GM18499 (cell line): ENCODE data around the gene RAB7B.
"Not testable (repeated sequence)": the region's sequence is repeated elsewhere in the genome, so short reads cannot be mapped to it uniquely, and the experiment has no call there.

ENCODE experiments used
- ATAC-seq: cut with Tn5 transposase; IDR thresholded peaks from one replicate; pipeline ENCODE4 v1.9.1; 2021; ENCODE audit warnings: moderate number of reproducible peaks; ENCODE audit not compliant: insufficient read depth, unreplicated experiment

RAB7B gene

DNA sequence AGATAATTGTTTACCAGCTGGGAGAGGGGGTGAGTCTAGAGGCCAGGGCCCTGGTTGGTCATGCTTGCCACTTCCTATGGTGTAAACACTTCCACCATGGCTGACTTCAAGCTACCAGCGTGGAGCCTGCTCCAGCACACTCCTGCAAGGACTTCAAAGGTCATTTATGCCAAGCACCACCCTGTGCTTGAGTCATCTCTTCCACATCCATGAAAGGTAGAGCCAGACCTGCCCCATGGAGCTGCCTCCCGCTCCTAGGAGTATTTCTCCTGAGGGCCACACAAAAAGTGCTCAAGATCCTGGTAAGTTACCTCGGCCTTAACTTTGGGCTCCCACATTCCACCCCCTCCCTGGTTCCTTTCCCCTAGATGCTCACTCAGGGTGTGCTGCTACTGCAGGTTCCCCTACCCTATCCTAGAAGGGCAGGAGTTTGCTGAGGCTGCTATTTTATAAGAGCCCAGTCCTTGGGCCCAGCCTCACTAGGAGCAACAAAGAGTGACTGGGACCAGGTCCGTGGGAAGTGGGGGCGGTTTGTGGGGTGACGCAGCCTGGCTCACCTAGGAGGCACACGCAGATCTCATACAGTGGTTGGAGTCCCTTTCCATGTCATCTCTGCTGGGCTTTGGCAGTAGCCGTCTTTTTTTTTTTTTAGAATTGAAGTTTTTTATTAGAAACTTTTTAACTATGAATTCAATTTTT lies 2.4 kb downstream of the RAB7B start:
- no peak for ATAC-seq

DNA sequence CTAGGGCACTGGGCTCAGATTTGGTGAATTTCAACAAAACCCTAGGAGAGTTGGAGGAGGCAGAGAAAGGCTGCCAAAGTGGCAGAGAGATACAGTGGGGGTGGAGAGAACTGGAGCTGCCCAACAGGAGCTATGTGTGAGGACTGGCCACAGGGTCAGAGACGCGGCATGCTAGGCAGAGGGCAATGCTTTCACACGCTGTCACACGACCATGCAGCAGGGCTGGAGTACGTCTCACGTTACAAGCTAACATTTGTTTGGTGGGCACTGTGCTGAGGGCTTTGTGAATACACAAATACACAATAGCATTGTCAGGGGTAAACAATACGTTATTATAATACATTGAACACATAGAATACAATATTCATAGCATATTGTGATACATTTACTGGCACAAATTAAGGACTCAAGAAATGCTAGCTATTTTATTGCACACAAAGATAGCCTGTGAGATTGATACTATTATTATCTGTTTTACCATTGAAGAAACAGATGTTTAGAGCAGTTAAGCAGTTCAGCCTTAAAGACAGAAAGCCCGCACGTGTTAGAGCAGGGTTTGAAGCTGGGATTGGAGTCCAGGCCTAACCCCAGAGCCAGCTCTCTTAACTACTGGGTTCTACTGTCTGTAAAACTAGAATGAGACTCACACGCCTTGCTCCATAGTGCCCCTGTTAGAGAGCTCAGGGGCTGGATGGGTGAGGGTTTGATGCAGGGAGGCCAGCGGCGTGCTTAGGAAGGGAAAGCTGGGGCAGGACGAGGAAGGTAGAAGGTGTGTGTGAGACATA lies 4.5 kb downstream of the RAB7B start:
- ATAC-seq, result no peak

DNA sequence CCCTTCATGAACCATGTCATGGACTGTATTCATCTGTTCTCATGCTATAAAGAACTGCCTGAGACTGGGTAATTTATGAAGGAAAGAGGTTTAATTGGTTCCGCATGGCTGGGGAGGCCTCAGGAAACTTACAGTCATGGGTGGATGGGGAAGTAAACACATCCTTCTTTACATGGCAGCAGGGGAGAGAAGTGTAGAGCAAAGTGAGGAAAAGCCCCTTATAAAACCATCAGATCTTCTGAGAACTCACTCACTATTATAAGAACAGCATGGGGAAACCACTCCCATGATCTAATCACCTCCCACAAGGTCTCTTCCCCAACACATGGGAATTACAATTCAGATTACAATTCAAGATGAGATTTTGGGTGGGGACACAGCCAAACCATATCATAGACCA lies 6.6 kb downstream of the RAB7B start:
- ATAC-seq, result not testable (repeated sequence)

DNA sequence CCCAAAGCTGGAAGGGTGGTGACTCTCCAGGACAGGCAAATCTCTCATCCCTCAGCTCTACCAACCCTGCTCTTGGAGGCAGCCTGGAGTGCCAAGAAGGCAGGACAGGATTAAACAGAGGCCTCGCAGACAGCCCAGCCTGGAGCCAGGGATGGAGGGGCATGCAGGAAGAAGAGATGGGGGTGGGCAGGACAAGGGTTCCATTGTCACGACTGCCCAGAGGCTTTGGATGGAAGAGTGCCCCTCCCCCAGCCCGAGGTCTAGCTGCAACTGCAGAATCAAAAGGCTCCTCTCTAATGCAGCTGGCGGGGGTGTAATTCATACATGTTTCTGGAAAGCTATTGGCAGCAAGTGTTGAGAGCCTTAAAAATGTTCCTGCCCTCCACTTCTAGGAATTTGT lies 8.8 kb downstream of the RAB7B start:
- no peak for ATAC-seq

DNA sequence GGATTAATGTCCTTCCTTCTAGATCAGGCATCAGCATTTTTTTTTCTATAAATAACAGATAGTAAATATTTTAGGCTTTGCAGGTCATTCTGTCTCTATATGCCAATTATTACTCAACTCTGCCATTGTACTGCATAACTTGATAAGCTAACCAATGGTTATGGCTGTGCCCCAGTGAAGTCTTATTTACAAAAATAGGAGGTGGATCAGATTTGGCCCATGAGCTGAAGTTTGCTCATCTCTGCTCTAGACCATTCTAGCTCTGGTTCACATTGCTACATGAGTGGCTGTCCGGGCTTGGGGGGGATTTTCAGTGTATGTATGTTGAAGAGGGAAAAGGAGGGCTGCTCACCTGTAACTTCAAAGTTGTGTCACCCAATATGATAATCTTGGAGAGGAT lies 10.1 kb downstream of the RAB7B start:
- ATAC-seq, result no peak

DNA sequence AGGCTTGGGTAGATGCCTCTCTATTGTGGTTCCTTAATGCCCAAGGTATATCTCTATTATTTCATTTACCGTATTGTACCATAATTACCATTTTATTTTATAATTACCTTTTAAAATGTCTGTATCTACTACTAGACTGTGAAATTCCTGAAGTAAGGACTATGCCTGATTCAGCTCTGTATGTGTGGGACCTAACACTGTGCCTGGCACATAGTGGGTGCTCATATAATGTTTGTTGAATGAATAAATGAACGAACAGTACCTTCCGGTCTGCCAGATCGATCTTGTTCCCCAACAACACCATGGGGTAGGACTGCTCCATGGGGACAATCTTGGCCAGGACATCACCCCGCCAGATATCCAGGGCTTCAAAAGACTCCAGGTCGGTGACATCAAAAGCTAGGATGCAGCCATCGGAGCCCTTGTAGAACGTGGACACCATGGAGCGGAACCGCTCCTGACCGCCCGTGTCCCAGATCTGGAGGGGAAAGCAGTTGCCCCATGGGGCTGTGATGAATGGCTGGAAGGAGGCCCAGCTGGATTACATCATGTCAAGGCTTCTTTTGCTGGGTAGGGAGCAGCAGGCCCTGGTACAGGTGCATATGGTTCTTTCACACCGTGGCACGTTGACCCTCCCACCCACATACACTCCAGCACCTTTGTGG lies 10.8 kb downstream of the RAB7B start:
- ATAC-seq, result no peak

DNA sequence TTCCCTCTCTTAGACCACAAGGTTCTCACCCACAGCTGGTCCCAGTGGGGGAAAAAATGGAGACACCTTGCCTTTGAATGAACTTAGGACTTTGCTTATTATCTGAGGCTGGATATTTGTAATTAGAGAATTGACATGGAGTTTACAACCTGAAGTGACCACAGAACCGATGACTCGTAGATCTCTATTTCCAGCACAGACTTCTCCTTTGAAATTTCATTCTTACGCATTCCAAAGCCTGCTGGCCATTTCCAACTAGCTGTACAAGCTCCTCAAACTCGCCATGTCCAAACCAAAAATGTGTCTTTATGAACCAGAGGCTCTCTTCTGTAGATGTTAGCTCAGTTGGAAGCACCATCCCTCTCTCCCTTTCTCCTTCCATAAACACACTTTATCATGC lies 12.0 kb downstream of the RAB7B start:
- ATAC-seq, result no peak

DNA sequence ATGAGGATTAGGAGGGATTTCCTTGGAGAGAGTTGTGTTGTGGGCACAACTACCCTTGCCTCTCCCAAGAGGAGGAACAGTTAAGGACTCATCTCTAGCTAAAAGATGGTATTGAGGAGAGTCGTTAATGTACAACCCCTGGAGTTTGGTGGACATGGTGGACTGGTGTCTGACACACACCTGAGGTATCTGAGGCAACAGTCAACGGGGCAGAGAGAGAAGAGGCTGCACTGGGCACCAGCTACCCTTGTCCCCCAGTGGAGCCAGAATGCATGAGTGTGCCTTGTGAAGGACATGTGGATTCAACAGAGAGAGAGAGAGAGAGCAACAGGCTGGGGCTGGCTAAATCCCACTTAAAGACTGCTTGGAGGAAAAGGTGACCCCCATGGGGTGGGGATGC lies 13.0 kb downstream of the RAB7B start:
- ATAC-seq, result no peak

DNA sequence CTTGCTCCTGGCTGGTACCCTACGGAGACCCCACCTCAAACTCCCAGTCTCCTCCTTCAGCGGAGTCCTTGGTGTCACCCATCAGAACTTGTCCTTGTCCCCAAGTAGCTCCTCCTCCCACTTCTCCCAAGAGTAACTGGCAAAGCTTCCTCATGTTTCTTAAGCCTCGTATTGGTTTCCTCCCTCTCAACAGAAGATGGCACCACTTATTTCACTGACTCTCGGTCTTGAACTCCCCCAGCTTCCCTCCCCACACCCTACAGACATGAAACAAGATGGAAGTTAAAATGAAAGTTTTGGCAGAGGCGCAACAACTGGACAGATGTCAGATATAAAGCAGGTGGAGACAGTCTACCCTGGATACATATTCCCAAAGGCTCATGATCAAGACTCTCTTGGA lies 13.4 kb downstream of the RAB7B start:
- no peak for ATAC-seq

DNA sequence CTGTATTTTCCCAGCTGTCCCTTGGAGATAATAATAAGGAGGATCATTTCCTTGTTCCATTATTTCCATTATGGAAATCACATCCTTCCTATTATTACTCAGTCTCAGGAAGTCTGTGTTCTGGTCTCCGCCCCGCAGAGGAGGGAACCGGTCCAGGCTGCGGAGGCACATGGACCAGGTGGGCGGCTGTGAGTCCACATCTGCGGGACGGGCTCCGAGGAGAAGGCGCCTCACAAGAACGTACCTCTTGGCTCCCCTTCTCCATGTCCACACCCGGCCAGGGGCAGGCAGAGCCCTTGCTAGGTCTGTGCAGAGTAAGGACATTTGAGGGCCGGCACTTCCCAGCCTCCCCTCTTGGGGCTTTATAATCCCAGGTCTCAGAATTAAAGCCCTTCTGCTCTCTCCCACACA lies 14.6 kb downstream of the RAB7B start:
- ATAC-seq, result no peak

DNA sequence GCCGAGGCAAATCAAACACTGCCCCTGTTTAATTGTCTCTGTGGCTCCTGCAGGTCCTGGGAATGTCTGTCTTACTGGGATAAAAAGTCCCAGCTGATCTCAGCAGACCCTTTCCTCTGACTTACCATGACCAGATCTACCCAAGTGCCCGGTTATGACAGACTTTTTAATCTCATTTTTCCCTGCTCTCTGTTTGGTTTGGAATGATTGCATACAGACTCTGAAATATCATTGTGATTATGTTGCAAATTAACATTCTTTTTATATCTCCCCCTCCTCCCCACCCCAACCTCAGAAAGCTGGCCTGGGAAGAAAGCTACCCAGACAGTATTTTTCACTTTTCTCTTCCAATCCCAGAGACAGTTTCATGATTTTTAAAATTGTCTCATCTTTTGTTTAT lies 16.3 kb downstream of the RAB7B start:
- no peak for ATAC-seq

DNA sequence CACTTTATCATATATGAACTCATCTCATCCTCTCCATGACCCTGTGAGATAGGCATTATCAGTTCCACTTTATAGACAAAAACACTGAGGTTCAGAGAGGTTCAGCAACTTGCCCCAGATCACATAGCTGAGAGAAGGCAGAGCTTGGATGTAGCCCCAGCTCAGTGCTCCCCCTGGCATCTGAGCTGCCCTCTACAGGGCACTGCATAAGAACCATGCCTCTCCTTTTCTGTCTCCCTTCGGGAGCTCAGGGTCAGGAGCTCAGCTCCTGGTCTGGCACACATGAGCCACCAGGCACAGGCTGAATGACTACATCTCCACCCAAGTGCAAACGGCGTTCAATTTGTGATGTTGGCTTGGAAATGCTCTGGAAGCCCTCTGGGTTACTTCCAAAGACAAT lies 16.9 kb downstream of the RAB7B start:
- ATAC-seq, result no peak

DNA sequence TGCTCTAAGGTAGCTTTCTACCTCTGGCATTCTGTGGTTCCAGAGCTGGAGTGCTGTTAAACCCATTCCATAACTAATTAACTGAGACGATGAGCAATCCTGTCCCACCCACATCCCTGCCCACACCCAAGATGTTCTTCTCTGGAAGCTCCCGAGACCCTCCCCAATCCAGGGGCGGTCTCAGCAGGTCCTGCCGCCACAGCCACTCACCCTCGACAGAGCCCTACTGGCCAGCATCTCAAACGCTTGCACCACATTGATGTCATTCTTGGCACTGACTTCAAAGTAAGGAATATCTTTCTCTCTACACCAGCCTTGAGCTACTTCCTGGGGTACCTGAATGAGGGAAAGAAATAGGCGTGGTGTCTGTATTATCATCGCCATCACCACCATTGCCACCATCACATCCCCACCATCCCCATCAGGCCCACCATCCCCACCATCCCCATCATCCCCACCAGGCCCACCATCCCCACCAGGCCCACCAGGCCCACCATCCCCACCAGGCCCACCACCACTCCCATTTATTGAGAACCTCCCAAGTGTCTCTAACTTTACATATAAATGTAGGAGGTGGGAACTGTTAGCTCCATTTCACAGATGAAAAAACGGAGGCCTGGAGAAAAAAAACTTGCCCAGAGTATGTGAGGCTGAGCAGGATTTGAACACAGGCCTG lies 17.7 kb downstream of the RAB7B start:
- ATAC-seq, result no peak

DNA sequence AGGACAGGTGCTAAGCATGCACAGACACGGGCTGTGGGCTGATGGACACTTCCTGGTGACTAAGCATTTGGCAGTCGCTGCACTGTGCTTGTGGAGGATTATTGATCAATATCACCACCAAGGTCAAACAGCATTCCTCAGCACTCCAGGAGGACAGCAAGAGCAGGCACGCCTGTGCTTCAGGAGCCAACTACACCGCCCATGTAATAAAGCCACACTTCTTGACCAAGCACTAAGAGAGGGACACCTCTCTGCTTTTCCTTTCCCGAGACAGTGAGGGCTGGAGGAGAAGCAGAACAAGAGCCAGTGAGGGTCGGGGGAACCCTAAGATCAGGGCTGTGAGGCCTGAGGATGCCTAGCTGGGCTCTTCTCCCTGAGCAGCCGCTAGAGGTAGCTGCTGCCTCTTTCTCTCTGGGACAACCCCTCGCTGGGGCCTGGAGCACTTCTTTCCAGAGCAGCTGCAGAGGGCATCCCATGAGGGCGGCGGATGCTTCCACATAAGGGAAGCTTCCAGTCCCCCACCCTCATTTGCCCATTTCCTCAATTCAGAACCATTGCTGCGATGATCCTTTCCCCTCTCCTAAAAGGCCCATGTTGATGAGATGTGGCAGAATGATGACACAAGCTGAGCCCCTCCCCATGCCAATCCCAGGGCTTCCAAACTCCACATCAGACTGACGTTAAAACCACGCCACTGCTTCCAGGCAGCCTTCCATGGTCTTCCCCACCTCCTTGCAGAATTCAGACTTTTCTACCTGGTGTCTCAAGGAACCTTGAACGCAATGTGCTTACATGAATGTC lies 19.1 kb downstream of the RAB7B start:
- no peak for ATAC-seq

DNA sequence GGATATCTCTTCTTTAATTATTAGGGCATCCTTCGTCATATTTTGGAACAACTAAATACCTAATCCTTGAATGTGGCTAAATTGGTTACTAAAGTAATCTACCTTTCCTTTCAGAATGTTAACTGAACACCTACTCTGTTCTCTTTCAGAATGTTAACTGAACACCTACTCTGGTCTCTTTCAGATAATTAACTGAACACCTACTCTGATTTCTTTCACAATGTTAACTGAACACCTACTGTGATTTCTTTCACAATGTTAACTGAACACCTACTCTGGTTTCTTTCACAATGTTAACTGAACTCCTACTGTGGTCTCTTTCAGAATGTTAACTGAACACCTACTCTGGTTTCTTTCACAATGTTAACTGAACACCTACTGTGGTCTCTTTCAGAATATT lies 21.9 kb downstream of the RAB7B start:
- no peak for ATAC-seq

DNA sequence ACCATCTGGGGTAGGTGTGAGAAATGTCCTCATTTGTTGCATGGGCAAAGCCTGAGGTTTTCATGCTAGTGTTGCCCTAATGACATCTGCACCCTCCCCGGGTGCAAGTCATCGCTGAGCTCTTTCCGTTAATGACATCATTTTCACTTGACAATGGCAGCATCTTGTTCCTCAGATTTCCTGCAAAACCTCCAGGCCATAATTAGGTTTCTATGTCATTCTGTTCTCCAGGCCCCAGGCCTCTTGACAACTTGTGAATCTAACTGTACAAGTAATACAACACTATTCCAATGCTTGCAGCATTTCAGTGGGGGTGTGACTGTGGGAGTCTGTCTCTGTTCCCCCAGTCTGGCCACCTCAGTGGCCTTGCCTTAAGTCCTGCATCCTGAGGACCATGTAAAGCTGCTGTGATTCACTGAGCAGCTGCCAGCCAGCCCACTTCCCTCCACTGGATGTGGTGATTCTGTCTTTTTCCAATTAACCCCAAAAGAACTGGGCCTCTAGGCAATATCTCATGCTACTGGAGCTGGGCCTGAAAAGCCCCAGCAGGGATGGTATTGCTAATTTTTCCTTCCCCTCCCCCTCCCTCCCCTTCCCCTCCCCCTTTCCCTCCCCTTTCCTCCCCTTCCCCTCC lies 22.8 kb downstream of the RAB7B start:
- no peak for ATAC-seq

DNA sequence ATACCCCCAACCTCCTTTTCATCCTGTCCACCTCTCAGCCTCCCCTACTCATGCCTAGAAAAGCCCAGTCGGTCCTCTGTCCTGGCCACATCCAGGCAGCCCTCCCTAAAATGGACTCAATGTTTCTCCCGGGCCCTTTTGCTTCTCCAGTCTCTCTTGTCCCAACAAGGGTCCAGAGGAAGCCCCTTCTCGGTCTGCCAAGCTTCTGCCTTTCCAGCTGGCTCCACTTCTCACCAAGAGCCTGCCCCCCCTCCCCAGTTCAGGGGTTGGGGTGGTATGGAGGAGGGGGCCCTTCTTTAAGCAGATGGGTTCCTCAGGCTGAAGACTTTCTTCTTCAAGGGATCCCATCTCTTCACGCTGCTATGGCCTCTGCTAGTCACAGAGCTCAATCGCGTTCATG lies 23.9 kb downstream of the RAB7B start:
- ATAC-seq, result no peak

DNA sequence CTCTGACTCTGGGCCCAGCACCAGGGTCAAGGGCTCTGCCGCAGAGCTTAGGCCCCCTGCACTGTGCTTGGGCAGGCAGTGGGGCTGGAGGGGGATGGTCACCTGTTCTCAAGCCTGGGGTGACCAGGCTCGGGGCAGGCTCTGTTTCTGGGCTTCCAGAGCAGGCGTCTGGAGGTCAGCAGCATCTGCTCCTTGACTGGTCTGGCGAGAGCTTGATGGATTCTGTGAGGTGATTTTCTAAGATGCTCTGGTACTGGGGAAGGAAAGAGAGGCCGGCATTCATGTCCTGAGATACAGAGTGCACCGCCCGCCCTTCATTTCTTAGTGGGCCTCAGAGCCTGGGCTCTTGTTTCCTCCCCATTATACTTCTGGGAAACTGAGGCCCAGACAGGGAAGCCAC lies 24.5 kb downstream of the RAB7B start:
- ATAC-seq, result no peak

DNA sequence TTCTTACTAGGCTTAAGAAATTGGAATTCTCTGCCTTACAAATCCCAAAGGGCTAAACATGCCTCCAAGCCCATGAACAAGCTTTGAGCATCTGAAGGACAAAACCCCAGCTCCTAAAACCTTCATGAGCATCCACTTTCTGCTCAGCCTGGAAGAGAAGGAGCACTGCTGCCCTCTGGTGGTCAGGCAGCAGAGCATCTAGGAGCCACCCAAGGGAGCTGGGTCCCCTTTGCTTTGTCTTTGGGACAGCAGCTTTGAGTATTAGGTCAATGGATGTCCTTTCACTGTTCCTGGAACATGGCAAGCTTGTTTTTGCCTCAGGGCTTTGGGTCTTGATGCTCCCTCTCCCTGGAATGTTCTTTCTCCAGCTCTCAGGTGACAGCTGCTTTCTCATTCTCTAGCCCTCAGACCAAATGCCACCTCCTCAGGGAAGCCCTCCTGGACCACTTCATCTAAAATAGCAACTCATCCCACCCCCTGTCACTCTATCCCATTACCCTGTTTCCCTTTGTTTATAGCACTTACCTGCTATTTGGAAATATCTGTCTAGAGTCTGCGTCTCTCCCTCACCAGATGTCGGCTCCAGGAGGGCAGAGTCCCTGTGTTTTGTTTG lies 25.7 kb downstream of the RAB7B start:
- ATAC-seq, result no peak
